Posterior vena cava (tissue), 2 donors: ENCODE results near the gene SKOR1. TPM values are rescaled to one million over a fixed set of nuclear protein-coding genes. Genes with fewer than 3 reads are reported as not detected.

ENCODE experiments used
- DNase-seq: peaks from one replicate; pipeline ENCODE4 v3.0.0-alpha.2; 2020; ENCODE audit warnings: low spot score
- intact Hi-C, 2 donors: fragments of 100-400 bp; cut with DNase I; formaldehyde crosslinking; loops; one replicate each; pipeline versions ENCODE4 v1.14.1 to v1.14.2; 2022 to 2023
- total RNA-seq, 2 donors: library from RNA; stranded (reverse); fragmentation: NEBNext Ultra II Directional; extraction: Animal tissue kit (Norgen Biotek cat#: 25700); gene quantifications; one replicate each; pipeline ENCODE4 v1.2.1, GENCODE V29; 2021
- donor health status: DM: yes; HTN: yes; CAD: no.
- donor health status: DM: yes; HTN: yes; CAD: no.

The SKOR1 gene
- total RNA-seq, 2 donors from 2014 or later: 0.51 to 0.76 TPM

DNA sequence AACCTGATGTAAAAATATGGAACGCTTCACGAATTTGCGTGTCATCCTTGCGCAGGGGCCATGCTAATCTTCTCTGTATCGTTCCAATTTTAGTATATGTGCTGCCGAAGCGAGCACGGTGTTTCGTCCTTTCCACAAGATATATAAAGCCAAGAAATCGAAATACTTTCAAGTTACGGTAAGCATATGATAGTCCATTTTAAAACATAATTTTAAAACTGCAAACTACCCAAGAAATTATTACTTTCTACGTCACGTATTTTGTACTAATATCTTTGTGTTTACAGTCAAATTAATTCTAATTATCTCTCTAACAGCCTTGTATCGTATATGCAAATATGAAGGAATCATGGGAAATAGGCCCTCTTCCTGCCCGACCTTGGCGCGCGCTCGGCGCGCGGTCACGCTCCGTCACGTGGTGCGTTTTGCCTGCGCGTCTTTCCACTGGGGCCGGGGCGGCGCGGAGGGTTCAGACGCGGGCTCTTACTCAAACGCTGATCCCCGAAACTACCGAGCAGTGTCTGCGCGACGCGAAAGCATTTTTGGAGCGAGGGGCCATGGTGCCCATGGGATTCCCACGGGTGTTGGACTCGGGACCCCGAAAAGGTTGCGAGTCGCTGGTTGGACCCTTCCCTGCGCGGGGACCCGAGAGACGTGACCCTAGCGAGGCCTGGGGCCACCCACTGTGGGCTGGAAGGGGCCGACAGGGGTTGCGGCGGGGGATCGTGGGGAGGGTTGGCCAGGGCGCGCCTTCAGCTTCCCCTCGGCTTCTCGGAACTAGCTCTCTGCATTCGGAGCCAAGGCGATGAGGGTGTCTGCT, 14.8 kb downstream of the SKOR1 start, which contains the start of gene RNU6-1:
Gene RNU6-1 (minus strand): TSS at position 117 of the 820 bp plus-strand sequence.
- intact Hi-C loops: loop anchor here in 1 of 2 donors (5.0 to 10.0 kb wide), 2 partner anchors 345 to 383 kb away; no protein-coding TSS in a partner anchor
- DNase-seq: peak; percentile 99

DNA sequence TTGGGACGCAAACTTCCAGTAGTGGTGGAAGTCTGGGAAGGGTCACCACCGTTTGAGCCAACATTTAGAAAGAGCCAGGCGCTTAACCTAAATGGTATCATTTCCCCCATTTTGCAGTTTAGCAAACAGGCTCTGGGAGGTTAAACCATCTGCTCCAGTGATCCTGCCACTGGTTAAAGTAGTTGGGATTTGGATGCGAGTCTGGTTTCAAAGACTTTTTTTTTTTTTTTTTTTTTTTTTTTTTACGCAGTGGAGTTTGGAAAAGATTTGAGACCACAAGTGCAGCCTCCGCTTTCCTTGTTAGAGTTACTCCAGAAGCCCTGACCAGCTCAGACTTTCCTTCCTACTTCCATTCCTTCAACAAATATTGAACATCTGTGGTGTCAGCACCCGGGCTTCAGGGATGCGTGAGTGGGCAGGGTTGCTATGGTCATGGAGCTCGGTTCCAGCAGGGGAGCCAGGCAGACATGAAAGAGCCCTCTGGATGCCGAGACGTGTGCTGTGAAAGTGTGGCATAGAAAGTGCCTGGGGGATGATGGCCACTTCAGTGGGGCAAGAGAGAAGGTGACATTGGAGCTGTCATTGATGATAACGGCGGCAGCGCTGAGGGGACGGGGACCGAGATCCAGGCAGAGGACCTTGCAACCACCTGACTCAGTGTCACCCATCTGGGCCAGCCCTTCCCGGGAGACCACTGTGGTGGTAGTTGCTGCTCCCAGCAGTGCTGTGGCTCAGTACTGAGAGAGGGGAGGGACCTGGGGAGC, 15.6 kb downstream of the SKOR1 start:
- peak; percentile 85 for DNase-seq
- intact Hi-C loops: no loop called here

DNA sequence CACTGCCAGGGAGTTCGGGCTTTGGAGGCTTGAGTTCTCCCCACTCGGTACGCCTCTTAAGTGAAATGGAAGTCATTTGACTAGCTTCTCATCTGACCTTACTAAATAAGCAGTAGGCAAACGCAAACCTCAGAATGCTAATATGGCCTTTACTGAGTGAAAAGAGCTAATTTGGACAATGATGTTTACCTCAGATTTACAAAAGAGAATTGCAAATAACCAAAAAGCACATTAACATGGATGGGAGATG, 16.1 kb downstream of the SKOR1 start:
- no peak for DNase-seq
- intact Hi-C loops: no loop called here

DNA sequence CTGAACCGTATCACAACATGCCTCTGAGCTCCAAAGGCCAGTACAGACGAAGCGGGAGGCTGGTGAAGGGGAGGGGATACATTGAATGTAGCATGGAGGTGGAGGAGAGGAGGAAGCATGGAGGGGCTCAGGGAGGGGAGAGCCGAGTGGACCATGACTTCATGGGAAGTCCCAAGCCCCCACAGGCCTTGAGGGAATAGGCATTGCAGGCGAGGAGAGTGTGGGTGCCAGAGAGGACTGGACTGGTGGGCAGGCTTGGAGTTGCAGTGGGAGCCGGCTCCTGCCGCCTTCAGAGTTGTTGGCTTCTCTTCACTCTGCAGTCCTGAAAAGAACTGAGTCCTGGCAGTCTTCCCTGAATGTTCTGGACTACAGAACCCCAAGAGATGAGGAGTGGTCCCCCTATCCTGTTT, 17.8 kb downstream of the SKOR1 start:
- intact Hi-C loops: no loop called here

DNA sequence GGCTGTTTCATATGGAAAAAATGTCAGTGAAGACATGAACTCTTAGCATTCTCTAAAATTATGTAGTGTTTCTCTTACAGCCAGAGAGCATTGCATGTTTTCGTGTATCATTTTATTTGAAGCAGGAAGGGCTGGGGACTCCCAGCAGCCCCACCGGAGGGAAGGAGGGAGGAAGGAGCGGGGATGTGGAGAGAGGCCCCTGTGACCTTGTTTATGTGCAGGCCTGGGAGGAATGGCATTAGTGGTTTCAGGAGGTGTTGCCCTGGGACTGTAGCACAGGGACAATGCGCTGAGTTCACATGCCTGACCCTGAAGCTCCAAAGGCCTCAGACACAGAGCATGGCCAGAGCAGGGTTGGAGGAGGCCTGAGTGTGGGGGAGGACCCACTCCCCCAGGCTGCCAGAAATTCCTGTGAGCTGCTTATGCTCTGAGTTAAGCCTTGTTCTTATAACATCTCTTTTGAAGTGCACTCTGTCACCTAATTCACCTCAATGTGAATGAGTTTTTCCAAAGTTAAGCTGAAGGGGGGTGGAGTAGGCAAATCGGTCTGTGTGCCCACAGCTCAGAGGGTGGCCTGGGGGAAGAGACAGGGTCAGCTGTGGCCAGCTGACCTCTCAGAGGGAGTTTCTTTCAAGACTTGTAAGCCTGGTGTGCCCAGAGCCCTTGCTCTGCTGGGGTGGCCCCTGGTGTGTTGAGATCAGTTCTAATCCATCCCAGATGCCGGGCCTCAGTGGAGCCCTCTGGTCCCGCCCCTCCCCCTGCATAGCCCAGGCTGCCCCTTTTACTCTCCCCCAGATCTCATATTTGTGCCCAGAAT, 18.5 kb downstream of the SKOR1 start:
- intact Hi-C loops: no loop called here
- peak; percentile 71 for DNase-seq

More for the DNA sequence above, 17.8 kb downstream of the SKOR1 start:
- DNase-seq: no peak

DNA sequence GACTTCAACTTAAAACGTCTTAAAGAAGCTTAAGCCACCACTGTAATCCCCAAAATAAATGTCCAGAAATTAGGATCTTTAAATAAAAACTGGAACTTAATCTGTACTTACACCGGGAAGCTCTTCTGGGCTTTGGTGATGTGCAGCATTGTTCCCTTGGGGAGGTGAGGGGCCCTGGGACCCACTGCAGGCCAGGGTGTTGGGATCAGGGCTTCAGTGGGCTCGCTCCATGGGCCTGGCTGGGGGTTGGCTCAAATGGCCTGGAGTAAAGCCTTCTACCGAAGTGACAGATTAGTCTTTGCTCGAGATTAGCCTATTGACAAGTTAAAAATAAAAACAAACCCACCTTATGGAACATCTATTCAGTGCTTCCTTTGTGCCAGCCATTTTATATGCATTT, 20.7 kb downstream of the SKOR1 start:
- DNase-seq: no peak
- intact Hi-C loops: no loop called here

DNA sequence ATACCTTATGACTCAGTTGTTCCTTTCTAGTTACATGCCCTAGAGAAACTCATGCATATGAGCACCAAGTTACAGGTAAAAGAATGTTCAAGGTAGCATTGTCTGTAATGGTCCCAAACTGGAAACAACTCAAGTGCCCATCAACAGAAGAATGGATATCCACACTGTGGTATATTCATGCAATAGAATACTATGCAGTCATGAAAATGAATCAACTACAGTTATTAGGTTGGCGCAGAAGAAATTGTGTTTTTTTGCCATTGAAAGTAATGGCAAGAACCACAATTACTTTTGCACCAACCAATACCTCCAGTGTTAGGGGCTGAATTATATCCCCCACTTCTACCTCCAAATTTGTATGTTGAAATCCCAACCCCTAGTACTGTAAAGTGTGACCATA, 24.2 kb downstream of the SKOR1 start:
- intact Hi-C loops: no loop called here
- no peak for DNase-seq

DNA sequence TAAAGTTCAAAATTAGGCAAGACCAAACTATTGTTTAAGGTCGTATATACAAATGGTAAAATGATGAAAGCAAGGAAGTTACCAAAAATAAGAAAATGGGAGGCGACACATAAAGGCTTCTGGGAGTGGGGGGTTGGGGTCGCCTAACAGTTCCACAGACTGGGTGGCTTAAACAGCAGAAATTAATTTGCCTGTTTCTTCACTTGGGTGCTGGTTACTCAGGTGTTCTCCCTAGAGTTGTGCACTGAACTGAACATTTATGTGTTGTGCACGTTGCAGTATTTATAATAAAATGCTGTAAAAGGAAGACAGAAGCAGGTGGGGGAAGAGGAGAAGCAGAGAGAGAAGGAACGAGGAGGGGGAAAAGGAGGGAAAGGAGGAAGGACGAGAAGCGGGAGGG, 25.0 kb downstream of the SKOR1 start:
- no peak for DNase-seq
- intact Hi-C loops: no loop called here

DNA sequence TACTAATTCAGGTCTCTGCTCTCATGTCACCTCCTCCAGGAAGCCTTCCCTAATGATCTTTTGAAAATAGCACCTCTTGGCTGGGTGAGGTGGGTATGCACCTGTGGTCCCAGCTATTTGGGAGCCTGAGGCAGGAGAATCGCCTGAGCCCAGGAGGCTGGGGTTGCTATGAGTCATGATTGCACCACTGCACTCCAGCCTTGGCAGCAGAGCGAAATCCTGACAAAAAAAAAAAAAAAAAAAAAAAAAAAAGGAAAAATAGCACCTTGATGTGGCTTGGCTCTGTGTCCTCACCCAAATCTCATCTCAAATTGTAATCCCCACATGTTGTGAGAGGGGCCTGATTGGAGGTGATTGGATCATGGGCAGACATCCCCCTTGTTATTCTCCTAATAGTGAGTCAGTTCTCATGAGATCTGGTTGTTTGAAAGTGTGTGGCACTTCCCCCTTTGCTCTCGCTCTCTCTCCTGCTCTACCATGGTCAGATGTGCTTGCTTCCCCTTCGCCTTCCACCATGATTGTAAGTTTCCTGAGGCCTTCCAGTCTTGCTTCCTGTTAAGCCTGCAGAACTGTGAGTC, 25.8 kb downstream of the SKOR1 start:
- peak; percentile 73 for DNase-seq
- intact Hi-C loops: no loop called here

DNA sequence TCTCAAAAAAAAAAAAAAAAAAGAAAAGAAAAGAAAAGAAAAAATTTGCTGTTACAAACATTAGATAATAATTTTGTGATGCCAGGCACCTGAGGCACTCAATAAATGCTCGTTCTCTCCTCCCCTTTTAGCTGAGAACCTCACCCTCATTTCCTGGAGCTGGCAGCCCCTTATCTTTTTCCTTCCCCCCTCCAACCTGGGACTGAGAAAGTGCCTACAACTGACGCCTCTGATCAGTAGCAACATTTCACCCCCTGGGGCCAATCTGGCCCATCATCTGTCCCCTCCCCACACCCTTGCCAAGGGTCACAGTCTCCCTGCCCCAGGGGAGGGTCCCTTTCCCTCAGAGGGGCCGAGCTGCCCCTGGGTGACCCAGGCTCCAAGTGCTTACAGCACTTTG, 27.1 kb downstream of the SKOR1 start:
- intact Hi-C loops: no loop called here
- no peak for DNase-seq

DNA sequence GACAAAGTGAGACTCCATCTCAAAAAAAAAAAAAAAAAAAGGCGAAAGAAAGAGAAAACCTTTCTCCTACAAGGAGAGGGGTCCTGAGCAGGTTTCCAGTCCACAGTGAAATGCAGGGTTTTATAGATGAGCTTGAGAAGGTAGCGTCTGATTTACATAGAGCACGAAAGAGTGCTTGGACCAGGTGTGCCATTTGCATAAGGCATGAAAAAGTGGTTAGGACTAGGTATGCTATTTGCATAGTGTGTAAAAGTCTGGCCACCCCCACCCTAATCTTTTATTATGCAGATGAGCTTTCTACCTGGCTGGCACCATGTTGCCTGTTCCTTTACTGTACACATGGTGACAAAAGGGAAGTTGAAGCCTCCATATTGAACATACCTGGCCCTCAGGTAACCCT, 28.1 kb downstream of the SKOR1 start:
- intact Hi-C loops: no loop called here
- no peak for DNase-seq

DNA sequence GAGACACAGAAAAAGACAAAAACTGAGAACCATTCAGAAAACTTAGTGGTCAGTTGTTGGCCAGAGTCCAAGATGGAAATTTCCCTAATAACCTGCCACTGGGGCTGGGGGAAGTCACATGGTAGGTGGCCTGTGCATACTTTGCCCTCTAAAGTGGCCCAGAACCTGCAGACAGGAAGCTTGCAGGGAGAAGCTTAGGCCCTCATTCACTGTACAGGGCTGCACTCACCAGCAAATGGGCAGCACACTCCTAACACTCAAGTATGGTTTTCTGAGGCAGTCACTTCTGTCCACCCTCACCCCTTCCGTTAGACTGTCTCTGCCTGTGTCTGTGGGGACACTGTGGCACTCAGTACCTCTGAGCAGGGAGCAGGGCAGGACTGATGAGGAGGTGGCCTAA, 29.0 kb downstream of the SKOR1 start:
- intact Hi-C loops: no loop called here
- no peak for DNase-seq

DNA sequence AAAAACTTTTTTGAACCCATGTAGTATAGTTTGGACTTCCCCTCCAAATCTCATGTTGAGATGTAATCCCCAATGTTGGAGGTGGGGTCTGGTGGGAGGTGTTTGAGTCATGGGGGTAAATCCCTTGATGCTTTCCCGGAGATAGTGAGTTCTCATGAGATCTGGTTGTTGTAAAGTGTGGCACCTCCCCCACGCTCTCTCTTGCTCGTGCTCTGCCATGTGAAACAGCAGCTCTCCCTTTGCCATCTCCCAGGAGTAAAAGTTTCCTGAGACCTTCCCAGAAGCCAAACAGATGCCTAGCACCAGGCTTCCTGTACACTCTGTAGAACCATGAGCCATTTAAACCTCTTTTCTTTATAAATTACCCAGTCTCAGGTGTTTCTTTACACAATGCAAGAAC, 30.5 kb downstream of the SKOR1 start:
- intact Hi-C loops: loop anchor here in 1 of 2 donors (5.0 kb wide), 1 partner anchor 351 kb away; the partner anchor contains the start of gene CALML4
- DNase-seq: no peak

DNA sequence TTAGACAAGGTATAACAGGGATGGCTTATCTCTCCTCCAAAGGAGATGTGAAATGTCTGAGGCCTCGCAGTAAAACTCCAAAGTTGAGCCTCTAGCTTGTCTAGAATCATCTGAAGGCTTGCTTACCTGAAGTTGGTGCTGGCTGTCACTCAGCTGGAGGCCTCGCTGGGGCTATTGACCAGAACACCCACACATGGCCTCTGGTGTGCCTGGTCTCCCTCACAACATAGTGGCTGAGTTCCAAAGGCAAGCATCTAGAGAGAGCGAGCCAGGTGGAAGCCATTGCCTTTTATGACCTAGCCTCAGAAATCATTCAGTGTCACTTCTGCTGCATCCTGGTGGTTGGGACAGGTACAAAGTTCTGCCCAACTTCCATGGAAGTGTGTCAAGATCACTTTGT, 31.9 kb downstream of the SKOR1 start:
- intact Hi-C loops: loop anchor here in 1 of 2 donors (5.0 kb wide), 1 partner anchor 350 kb away; the partner anchor contains the start of gene CALML4
- DNase-seq: no peak

DNA sequence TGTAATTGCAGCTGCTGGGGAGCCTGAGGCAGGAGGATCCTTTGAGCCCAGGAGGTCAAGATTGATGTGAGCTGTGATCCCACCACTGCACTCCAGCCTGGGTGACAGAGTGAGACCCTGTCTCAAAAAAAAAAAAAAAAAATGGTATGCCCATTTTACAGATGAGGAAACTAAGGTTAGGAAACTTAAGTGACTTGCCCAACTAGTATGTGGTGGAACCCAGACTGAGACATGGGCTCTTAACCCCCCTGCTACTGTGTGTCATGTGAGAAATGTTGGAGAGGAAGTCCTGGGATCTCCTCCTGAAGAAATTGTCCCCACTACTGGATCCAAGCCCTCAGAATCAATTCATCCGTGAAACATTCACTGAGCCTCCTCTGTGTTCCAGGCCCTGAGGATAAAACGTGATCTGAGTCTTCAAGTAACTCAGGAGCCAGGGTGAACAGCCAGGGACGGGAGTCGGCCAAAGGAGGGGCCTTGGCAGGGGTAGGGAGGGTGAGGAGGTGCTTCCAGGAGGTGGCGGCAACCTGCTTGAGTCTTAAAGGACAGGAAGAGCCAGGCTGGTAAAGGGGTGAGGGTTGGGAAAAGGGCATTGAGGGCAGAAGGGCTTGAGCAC, 34.1 kb downstream of the SKOR1 start:
- intact Hi-C loops: loop anchor here in 1 of 2 donors (5.0 kb wide), 1 partner anchor 348 kb away; the partner anchor contains the start of gene CALML4
- DNase-seq: no peak

DNA sequence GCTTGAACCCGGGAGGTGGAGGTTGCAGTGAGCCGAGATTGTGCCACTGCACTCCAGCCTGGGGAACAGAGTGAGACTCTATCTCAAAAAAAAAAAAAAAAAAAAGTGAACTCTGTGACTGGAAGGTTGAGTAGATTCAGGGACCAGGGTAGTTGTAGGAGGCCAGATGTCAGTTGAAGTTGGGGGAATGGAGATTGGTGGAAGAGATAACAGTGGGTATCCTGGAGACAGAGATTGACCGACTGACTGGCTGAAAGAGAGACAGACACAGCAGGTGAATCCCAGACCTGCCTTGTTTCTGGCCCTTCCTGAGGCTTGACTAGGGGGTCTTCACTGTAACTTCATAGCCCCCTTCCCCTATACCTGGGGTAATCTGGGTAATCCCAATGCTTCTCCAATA, 36.7 kb downstream of the SKOR1 start:
- intact Hi-C loops: loop anchor here (2.0 to 10.0 kb wide), 2 partner anchors 293 kb away; no protein-coding TSS in a partner anchor
- no peak for DNase-seq

DNA sequence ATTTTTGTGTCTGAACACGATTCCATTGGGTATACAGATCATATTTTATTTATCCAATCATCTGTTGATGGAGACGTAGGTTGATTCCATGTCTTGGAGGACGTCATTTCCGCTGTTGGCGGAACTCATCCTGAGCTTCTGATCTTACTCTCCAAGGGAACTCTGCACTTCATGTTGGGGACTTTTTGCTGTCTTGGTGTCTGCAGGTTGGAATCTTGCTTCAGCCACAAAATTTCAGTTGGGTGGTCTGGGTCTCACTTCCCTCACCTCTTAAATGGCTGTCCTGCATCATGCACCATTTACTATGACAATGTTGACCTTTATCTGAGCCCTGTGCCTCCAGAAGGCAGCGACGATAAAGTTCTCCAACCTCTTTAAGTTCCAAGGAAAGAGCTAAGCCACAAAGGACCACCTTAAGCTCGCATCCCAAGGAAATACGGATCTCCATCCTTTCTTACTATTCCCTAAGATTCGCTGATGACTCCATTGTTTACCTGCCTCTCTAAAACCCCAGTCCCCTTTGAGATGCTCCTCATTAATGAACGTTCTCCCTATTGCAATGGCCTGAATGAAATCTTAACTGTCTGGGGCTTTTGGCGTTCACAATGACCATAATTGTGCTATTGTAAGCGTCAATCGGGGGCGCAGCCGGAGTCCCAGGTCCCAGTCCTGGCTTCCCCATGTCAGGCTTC, 37.6 kb downstream of the SKOR1 start:
- DNase-seq: no peak
- intact Hi-C loops: loop anchor here (2.0 to 10.0 kb wide), 2 partner anchors 292 kb away; no protein-coding TSS in a partner anchor

DNA sequence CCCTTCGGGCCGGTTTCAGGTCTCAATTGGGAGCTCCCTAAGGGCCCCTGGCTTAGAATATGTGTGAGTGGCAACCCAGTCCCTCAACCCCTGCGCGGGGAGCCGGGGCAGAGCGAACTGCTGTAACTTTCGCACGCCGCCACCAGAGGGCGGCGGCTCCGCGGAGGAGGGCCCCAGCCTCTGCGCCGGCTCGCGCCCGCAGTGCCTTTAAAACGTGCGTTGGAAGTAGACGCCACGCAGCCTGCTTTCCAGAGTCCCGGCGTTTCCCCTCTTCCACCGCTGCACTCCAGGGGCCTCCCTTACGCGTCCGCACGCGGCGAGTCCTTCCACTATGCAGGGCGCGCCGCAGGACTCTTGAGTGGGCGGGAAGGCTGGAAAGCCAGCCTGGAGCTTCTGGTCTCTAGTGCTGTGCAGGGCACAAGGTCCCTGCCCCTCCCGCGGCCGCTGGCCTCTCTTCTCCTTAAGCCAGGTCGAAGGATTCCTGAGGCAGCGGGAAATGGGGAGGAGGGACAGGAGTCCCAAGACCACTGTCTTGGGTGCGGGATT, 38.2 kb downstream of the SKOR1 start:
- DNase-seq: peak; percentile 95
- intact Hi-C loops: loop anchor here (2.0 to 10.0 kb wide), 2 partner anchors 291 kb away; no protein-coding TSS in a partner anchor
